HG03159 (cell line): Measurements from ENCODE around the gene PARP1.

ENCODE experiments used
- ATAC-seq: cut with Tn5 transposase; IDR thresholded peaks from one replicate; pipeline ENCODE4 v1.9.1; 2021; ENCODE audit warnings: mild to moderate bottlenecking, moderate library complexity; ENCODE audit not compliant: unreplicated experiment

Gene PARP1

DNA sequence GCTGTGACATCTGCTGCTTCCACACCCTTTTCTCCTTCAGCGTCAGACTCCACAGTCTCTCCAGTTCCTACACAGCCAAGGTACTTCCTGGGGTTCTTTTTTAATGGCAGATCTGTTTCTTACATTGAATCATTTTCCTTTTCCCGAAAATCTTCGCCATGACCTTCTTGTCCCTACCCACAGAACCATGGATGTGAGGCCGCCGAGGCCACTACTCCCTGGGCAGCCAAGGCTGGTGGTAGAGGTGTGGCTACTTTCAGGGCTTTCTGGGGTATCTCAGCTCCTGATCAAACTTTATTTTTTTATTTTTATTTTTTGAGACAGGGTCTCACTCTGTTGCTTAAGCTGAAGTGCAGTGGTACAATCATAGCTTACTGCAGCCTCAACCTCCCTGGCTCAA, 89.4 kb downstream of the PARP1 start:
- ATAC-seq: no peak

GRCh38 chr1:226314055-226314454, 93.8 kb downstream of the PARP1 start:
- no peak for ATAC-seq

GRCh38 chr1:226312065-226312464, 95.8 kb downstream of the PARP1 start:
- no peak for ATAC-seq

- ATAC-seq: no peak
Observed at GRCh38 chr1:226311376-226311775, 96.5 kb downstream of the PARP1 start.
